HepG2 (cell line): ENCODE data around the gene DIS3L2. TPM values are rescaled to one million over a fixed set of nuclear protein-coding genes. Genes with fewer than 3 reads are reported as not detected.

Experiments used
- ARHGAP35 ChIP-seq: sonication (generic); formaldehyde crosslinking; IDR thresholded peaks from 2 replicates; pipeline ENCODE4 v1.9.0; 2022; ENCODE audit warnings: mild to moderate bottlenecking, inconsistent platforms, moderate library complexity, missing genetic modification reagents, borderline replicate concordance
- ERF ChIP-seq: IDR thresholded peaks from 2 replicates; pipeline ENCODE4 v1.6.1; 2018; ENCODE audit warnings: missing biosample characterization, missing genetic modification reagents
- KIAA2018 ChIP-seq: sonication (generic); formaldehyde crosslinking; IDR thresholded peaks from 2 replicates; pipeline ENCODE4 v1.5.0; 2020; ENCODE audit warnings: mild to moderate bottlenecking, missing genetic modification reagents, borderline replicate concordance
- MEF2D ChIP-seq: sonication (generic); formaldehyde crosslinking; IDR thresholded peaks from 2 replicates; pipeline ENCODE4 v1.5.1; 2020; ENCODE audit warnings: mild to moderate bottlenecking, missing genetic modification reagents
- PAXIP1 ChIP-seq: sonication (generic); formaldehyde crosslinking; conservative IDR thresholded peaks from 2 replicates; pipeline ENCODE4 v1.4.0; 2020; ENCODE audit warnings: mild to moderate bottlenecking, missing genetic modification reagents, moderate library complexity
- PPARG ChIP-seq: conservative IDR thresholded peaks from 2 replicates; pipeline ENCODE4 v1.6.1; 2016; ENCODE audit warnings: missing biosample characterization, missing genetic modification reagents
- ZBED4 ChIP-seq: sonication (generic); formaldehyde crosslinking; IDR thresholded peaks from 2 replicates; pipeline ENCODE4 v1.4.0; 2020; ENCODE audit warnings: missing genetic modification reagents, borderline replicate concordance
- ZHX1 ChIP-seq: sonication (generic); formaldehyde crosslinking; IDR thresholded peaks from 2 replicates; pipeline ENCODE4 v1.8.1; 2022; ENCODE audit warnings: low read depth, mild to moderate bottlenecking, missing genetic modification reagents
- ZMYM4 ChIP-seq: sonication (generic); formaldehyde crosslinking; IDR thresholded peaks from 2 replicates; pipeline ENCODE4 v1.8.1; 2023; ENCODE audit warnings: mild to moderate bottlenecking, missing genetic modification reagents
- ZNF12 ChIP-seq: sonication (generic); formaldehyde crosslinking; IDR thresholded peaks from 2 replicates; pipeline ENCODE4 v1.5.0; 2020; ENCODE audit warnings: missing genetic modification reagents
- polyA plus RNA-seq, 8 experiments: library from polyadenylated mRNA; depleted of rRNA in 3 of 8; stranded (reverse) in 7 of 8; unstranded in 1 of 8; fragments of >200 nt; fragmentation: Illumina TruSeq in 4 of 8; extraction: Trizol in 4 of 8; gene quantifications; 2 replicates each; pipeline versions ENCODE4 v1.2.1 to v1.2.3, GENCODE V29; 2011 to 2016; ENCODE audit warnings: low read depth in 4 of 8, missing spikeins in 1 of 8, mixed read lengths in 1 of 8; ENCODE audit not compliant: insufficient read depth in 1 of 8
- total RNA-seq, 5 experiments: library from RNA; depleted of rRNA; stranded (reverse); fragments of >200 nt; fragmentation: Illumina TruSeq; extraction: Trizol; gene quantifications; 2 replicates each; pipeline ENCODE4 v1.2.3, GENCODE V29; 2016; ENCODE audit warnings: low read depth in 1 of 5

Gene DIS3L2
- total and polyA plus RNA-seq, 2 of the 13 experiments (the other 11 are each of a cell fraction or from before 2014, with no cell fraction given) = 7.0 to 23.9 TPM

- TF ChIP-seq ZHX1 (CRISPR knock-in tag) (no peak), ZNF12 (no peak), KIAA2018 (no peak), PAXIP1 (CRISPR knock-in tag) (0 out of 2 replicates have a peak, but pooled peaks have one; percentile 30), MEF2D (CRISPR knock-in tag) (no peak), ZBED4 (CRISPR knock-in tag) (no peak), ARHGAP35 (CRISPR knock-in tag) (no peak), PPARG (CRISPR knock-in tag) (no peak; the same call in 1 of the 2 replicates), ZMYM4 (CRISPR knock-in tag) (no peak), ERF (no peak)
These were observed 243.0 kb downstream of the DIS3L2 start (continued) for GRCh38 chr2:232204457-232204931.
